Liver (tissue), 9 donors: Measurements from ENCODE around the gene TNKS2. TPM values are rescaled to one million over a fixed set of nuclear protein-coding genes. Genes with fewer than 3 reads are reported as not detected.
"Not testable (repeated sequence)": the region's sequence is repeated elsewhere in the genome, so short reads cannot be mapped to it uniquely, and the experiment has no call there.

Source experiments
- DNase-seq: peaks from one replicate; pipeline ENCODE4 v3.0.0-alpha.2; 2017; ENCODE audit warnings: low spot score
- H3K27ac ChIP-seq, 2 donors: one replicate each; pipeline ENCODE4 v1.7.0; 2013; ENCODE audit warnings: inconsistent platforms in 2 of 2, low read length in 2 of 2, control low read depth in 1 of 2, low read depth in 1 of 2, mild to moderate bottlenecking in 1 of 2
- H3K27me3 ChIP-seq, 4 donors: one replicate each; pipeline versions ENCODE4 v1.6.1 to v1.7.0; 2013; ENCODE audit warnings: low read length in 3 of 4, inconsistent platforms in 1 of 4, mild to moderate bottlenecking in 1 of 4, moderate library complexity in 1 of 4; ENCODE audit not compliant: control insufficient read depth in 4 of 4, insufficient read depth in 4 of 4
- H3K36me3 ChIP-seq, 4 donors: one replicate each; pipeline versions ENCODE4 v1.6.1 to v1.7.0; 2013; ENCODE audit warnings: low read length in 3 of 4, mild to moderate bottlenecking in 3 of 4, low read depth in 1 of 4, moderate library complexity in 1 of 4; ENCODE audit not compliant: control insufficient read depth in 4 of 4, insufficient read depth in 3 of 4
- H3K4me1 ChIP-seq, 4 donors: one replicate each; pipeline versions ENCODE4 v1.6.1 to v1.7.0; 2013; ENCODE audit warnings: low read length in 3 of 4, mild to moderate bottlenecking in 3 of 4, moderate library complexity in 1 of 4; ENCODE audit not compliant: control insufficient read depth in 4 of 4, insufficient read depth in 4 of 4
- H3K4me3 ChIP-seq, 3 donors: one replicate each; pipeline versions ENCODE4 v1.6.1 to v1.7.0; 2013; ENCODE audit warnings: low read length in 3 of 3, control low read depth in 1 of 3, low read depth in 1 of 3, mild to moderate bottlenecking in 1 of 3
- H3K9ac ChIP-seq, 2 donors: one replicate each; pipeline ENCODE4 v1.7.0; 2013; ENCODE audit warnings: low read length in 2 of 2, mild to moderate bottlenecking in 2 of 2, moderate library complexity in 2 of 2, control low read depth in 1 of 2, low read depth in 1 of 2
- H3K9me3 ChIP-seq, 4 donors: one replicate each; pipeline versions ENCODE4 v1.6.1 to v1.7.0; 2013; ENCODE audit warnings: low read length in 3 of 4; ENCODE audit not compliant: control insufficient read depth in 4 of 4
- FOXA1 ChIP-seq: IDR thresholded peaks from 2 replicates; pipeline ENCODE4 v1.6.1; 2016; ENCODE audit warnings: antibody characterized with exemption
- FOXA2 ChIP-seq: IDR thresholded peaks from 2 replicates; pipeline ENCODE4 v1.6.1; 2016; ENCODE audit warnings: antibody characterized with exemption
- GABPA ChIP-seq, 2 donors: IDR thresholded peaks in 1 of 2; conservative IDR thresholded peaks in 1 of 2; 2 replicates each; pipeline ENCODE4 v1.6.1; 2016; ENCODE audit warnings: antibody characterized with exemption in 2 of 2, mild to moderate bottlenecking in 1 of 2, moderate library complexity in 1 of 2
- HNF4A ChIP-seq, 2 donors: conservative IDR thresholded peaks; 2 replicates each; pipeline ENCODE4 v1.6.1; 2016; ENCODE audit warnings: antibody characterized with exemption in 2 of 2, mild to moderate bottlenecking in 2 of 2
- HNF4G ChIP-seq: IDR thresholded peaks from 2 replicates; pipeline ENCODE4 v1.6.1; 2016; ENCODE audit warnings: antibody characterized with exemption
- JUND ChIP-seq, 2 donors: IDR thresholded peaks; 2 replicates each; pipeline ENCODE4 v1.6.1; 2016; ENCODE audit warnings: antibody characterized with exemption in 2 of 2
- NR2F2 ChIP-seq: IDR thresholded peaks from 2 replicates; pipeline ENCODE4 v1.6.1; 2016; ENCODE audit warnings: antibody characterized with exemption
- RAD21 ChIP-seq, 2 donors: IDR thresholded peaks; 2 replicates each; pipeline ENCODE4 v1.6.1; 2016; ENCODE audit warnings: antibody characterized with exemption in 2 of 2, mild to moderate bottlenecking in 2 of 2
- RXRA ChIP-seq, 2 donors: IDR thresholded peaks; 2 replicates each; pipeline ENCODE4 v1.6.1; 2017 to 2018; ENCODE audit warnings: antibody characterized with exemption in 2 of 2, mild to moderate bottlenecking in 1 of 2
- SP1 ChIP-seq: IDR thresholded peaks from 2 replicates; pipeline ENCODE4 v1.6.1; 2018; ENCODE audit warnings: antibody characterized with exemption, mild to moderate bottlenecking
- TAF1 ChIP-seq: conservative IDR thresholded peaks from 2 replicates; pipeline ENCODE4 v1.6.1; 2016; ENCODE audit warnings: antibody characterized with exemption, mild to moderate bottlenecking
- YY1 ChIP-seq: IDR thresholded peaks from 2 replicates; pipeline ENCODE4 v1.6.1; 2016; ENCODE audit warnings: antibody characterized with exemption, mild to moderate bottlenecking
- WGBS: extraction: QIAGEN DNeasy Blood & Tissue Kit; methylation state at CpG from one replicate; pipeline ENCODE4 v1.1.7; 2013; 5-methylcytosine and 5-hydroxymethylcytosine counted together
- polyA plus RNA-seq, 2 donors: library from polyadenylated mRNA; stranded (reverse) in 1 of 2; unstranded in 1 of 2; fragments of 200-250 nt in 1 of 2; fragments of >200 nt in 1 of 2; fragmentation: Nextera tagmentation in 1 of 2; extraction: Ambion mirVana in 1 of 2; gene quantifications; one replicate each; pipeline versions ENCODE4 v1.2.1 to v1.2.3, GENCODE V29; 2013 to 2015
- total RNA-seq, 2 donors: library from RNA; depleted of rRNA; stranded (reverse); fragments of >200 nt; gene quantifications; one replicate each; pipeline ENCODE4 v1.2.3, GENCODE V29; 2014
- TF ChIP-seq, protein P1 (sequence below): IDR thresholded peaks from 2 replicates; pipeline ENCODE4 v1.6.1; 2016; ENCODE audit warnings: antibody characterized with exemption
- TF ChIP-seq, protein P2 (sequence below): IDR thresholded peaks from 2 replicates; pipeline ENCODE4 v1.6.1; 2016; ENCODE audit warnings: antibody characterized with exemption
- TF ChIP-seq, protein P3 (sequence below): fragments of 150-350 bp; IDR thresholded peaks from 2 replicates; pipeline ENCODE4 v1.5.1; 2017; ENCODE audit warnings: improper control_type of control experiment, low read depth, low read length; ENCODE audit not compliant: missing input control
- TF ChIP-seq, protein P4 (sequence below): IDR thresholded peaks from 2 replicates; pipeline ENCODE4 v1.6.1; 2016; ENCODE audit warnings: antibody characterized with exemption, mild to moderate bottlenecking
- TF ChIP-seq, protein P5 (sequence below): IDR thresholded peaks from 2 replicates; pipeline ENCODE4 v1.6.1; 2016; ENCODE audit warnings: antibody characterized with exemption
- donor health status: healthy.
- donor health status: healthy.
- donor health status: healthy.
- donor health status: healthy.
- donor health status: healthy.

Gene TNKS2
- total and polyA plus RNA-seq, 4 donors, result 5.2 to 30.7 (median 18.2) TPM

DNA sequence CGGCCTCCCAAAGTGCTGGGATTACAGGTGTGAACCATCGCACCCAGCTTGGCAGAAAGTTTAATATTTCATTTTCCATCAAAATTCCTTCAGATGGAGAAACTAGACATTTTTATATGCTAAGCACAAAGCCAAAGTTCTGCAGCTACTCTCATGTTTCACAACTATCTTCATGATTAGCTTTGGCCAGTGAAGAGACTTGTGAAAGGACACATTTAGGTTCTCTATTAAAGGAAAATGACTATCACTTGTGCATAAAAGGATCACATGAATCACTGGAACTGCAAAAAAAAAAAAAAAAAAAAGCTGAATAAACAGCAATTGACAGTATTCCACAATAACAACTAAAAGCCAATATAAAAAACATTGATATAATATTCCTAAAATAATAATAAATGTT is 94.8 kb downstream of the TNKS2 start (continued):
- no peak for TF ChIP-seq YY1
- no peak for TF ChIP-seq SP1
- no peak for TF ChIP-seq HNF4A (conservative IDR thresholded peaks at IDR 0.05)
- TF ChIP-seq FOXA2, result no peak
- TF ChIP-seq, protein P1, sequence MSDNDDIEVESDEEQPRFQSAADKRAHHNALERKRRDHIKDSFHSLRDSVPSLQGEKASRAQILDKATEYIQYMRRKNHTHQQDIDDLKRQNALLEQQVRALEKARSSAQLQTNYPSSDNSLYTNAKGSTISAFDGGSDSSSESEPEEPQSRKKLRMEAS, result no peak
- TF ChIP-seq FOXA1, result no peak

DNA sequence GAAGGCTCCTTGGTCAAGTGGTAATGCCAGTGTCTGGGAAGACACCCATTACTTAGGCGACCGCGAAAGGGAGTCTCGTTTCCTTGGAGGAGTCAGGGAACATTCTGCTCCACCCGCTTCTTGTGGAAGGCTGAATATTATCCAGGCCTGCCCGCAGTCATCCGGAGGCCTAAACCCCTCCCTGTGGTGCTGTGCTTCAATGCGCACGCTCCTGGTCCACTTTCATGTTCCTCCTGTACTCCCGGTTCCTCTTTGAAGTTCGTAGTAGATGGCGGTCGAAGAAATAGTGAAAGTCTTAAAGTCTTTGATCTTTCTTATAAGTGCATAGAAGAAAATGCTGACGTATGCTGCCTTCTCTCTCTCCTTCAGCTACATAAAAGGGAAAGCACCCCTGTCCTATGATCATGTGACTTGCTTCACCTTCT is 96.0 kb downstream of the TNKS2 start:
- WGBS, result 89% methylated on average over 14 of the region's 14 CpGs
- H3K27me3 ChIP-seq, H3K4me3 ChIP-seq, H3K36me3 ChIP-seq, H3K9ac ChIP-seq, H3K4me1 ChIP-seq, DNase-seq, H3K9me3 ChIP-seq, H3K27ac ChIP-seq: not testable (repeated sequence)

DNA sequence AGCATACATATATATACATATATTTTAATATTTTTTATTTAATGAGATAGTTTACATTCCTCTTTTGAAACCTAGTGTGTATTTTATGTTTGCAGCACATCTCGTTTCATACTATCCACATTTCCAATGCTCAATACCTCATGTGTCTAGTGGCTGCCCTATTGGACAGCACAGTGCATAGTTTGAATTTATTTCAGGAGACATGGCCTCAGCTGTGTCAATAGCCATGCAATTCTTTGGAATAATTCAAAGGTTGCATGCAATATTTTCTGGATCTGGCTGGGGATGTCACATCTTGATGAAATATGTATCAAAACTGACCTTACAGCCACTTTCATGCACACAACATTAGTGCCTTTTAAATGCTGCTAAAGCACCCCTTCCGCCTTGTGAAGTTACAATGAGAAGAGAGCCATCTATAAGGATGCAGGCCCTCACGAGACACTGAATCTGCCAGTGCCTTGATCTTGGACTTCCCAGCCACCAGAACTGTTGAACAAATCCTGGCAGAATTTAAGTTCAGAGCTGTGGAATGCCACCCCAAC is 98.1 kb downstream of the TNKS2 start:
- Histone ChIP-seq H3K9me3 (no peaks in the 10 kb centered on the region), H3K4me1 (no peaks in the 10 kb centered on the region), H3K27ac (no peak overlapping the region), H3K4me3 (no peak overlapping the region), H3K9ac (no peak overlapping the region), H3K27me3 (no peaks in the 10 kb centered on the region), H3K36me3 (no peaks in the 10 kb centered on the region)
- DNase-seq, result no peak
- TF ChIP-seq YY1 (no peak), FOXA2 (no peak), FOXA1 (no peak), TAF1 (no peak), JUND (IDR thresholded peaks at IDR 0.05) (no peak), SP1 (no peak), HNF4A (conservative IDR thresholded peaks at IDR 0.05) (no peak), NR2F2 (no peak), RAD21 (IDR thresholded peaks at IDR 0.05) (no peak), HNF4G (no peak), RXRA (IDR thresholded peaks at IDR 0.05) (no peak), GABPA (IDR thresholded peaks at IDR 0.05 in 1 of 2, conservative IDR thresholded peaks at IDR 0.05 in 1 of 2) (no peak)
- TF ChIP-seq, protein P2, sequence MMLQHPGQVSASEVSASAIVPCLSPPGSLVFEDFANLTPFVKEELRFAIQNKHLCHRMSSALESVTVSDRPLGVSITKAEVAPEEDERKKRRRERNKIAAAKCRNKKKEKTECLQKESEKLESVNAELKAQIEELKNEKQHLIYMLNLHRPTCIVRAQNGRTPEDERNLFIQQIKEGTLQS, result no peak
- TF ChIP-seq, protein P3, sequence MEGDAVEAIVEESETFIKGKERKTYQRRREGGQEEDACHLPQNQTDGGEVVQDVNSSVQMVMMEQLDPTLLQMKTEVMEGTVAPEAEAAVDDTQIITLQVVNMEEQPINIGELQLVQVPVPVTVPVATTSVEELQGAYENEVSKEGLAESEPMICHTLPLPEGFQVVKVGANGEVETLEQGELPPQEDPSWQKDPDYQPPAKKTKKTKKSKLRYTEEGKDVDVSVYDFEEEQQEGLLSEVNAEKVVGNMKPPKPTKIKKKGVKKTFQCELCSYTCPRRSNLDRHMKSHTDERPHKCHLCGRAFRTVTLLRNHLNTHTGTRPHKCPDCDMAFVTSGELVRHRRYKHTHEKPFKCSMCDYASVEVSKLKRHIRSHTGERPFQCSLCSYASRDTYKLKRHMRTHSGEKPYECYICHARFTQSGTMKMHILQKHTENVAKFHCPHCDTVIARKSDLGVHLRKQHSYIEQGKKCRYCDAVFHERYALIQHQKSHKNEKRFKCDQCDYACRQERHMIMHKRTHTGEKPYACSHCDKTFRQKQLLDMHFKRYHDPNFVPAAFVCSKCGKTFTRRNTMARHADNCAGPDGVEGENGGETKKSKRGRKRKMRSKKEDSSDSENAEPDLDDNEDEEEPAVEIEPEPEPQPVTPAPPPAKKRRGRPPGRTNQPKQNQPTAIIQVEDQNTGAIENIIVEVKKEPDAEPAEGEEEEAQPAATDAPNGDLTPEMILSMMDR, result no peak
- TF ChIP-seq, protein P1, result no peak
- TF ChIP-seq, protein P4, sequence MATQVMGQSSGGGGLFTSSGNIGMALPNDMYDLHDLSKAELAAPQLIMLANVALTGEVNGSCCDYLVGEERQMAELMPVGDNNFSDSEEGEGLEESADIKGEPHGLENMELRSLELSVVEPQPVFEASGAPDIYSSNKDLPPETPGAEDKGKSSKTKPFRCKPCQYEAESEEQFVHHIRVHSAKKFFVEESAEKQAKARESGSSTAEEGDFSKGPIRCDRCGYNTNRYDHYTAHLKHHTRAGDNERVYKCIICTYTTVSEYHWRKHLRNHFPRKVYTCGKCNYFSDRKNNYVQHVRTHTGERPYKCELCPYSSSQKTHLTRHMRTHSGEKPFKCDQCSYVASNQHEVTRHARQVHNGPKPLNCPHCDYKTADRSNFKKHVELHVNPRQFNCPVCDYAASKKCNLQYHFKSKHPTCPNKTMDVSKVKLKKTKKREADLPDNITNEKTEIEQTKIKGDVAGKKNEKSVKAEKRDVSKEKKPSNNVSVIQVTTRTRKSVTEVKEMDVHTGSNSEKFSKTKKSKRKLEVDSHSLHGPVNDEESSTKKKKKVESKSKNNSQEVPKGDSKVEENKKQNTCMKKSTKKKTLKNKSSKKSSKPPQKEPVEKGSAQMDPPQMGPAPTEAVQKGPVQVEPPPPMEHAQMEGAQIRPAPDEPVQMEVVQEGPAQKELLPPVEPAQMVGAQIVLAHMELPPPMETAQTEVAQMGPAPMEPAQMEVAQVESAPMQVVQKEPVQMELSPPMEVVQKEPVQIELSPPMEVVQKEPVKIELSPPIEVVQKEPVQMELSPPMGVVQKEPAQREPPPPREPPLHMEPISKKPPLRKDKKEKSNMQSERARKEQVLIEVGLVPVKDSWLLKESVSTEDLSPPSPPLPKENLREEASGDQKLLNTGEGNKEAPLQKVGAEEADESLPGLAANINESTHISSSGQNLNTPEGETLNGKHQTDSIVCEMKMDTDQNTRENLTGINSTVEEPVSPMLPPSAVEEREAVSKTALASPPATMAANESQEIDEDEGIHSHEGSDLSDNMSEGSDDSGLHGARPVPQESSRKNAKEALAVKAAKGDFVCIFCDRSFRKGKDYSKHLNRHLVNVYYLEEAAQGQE, result no peak
- TF ChIP-seq, protein P5, sequence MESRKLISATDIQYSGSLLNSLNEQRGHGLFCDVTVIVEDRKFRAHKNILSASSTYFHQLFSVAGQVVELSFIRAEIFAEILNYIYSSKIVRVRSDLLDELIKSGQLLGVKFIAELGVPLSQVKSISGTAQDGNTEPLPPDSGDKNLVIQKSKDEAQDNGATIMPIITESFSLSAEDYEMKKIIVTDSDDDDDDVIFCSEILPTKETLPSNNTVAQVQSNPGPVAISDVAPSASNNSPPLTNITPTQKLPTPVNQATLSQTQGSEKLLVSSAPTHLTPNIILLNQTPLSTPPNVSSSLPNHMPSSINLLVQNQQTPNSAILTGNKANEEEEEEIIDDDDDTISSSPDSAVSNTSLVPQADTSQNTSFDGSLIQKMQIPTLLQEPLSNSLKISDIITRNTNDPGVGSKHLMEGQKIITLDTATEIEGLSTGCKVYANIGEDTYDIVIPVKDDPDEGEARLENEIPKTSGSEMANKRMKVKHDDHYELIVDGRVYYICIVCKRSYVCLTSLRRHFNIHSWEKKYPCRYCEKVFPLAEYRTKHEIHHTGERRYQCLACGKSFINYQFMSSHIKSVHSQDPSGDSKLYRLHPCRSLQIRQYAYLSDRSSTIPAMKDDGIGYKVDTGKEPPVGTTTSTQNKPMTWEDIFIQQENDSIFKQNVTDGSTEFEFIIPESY, result no peak
- 93% methylated on average over 3 of the region's 3 CpGs for WGBS
